Muscle layer of duodenum (tissue), 2 donors: ENCODE measurements around the gene TMEM140.

Experiments
- H3K27ac ChIP-seq: one replicate; pipeline ENCODE4 v1.7.0; 2013; ENCODE audit warnings: mild to moderate bottlenecking, low read length
- H3K27me3 ChIP-seq: one replicate; pipeline ENCODE4 v1.7.0; 2013; ENCODE audit warnings: low read depth, mild to moderate bottlenecking, control low read depth, low read length
- H3K36me3 ChIP-seq, 2 donors: one replicate each; pipeline ENCODE4 v1.7.0; 2013; ENCODE audit warnings: low read length in 2 of 2, control low read depth in 1 of 2, mild to moderate bottlenecking in 1 of 2; ENCODE audit not compliant: insufficient read depth in 2 of 2, control insufficient read depth in 1 of 2
- H3K4me1 ChIP-seq, 2 donors: one replicate each; pipeline ENCODE4 v1.7.0; 2013; ENCODE audit warnings: low read length in 2 of 2, mild to moderate bottlenecking in 2 of 2, control low read depth in 1 of 2, moderate library complexity in 1 of 2; ENCODE audit not compliant: insufficient read depth in 2 of 2, control insufficient read depth in 1 of 2
- H3K4me3 ChIP-seq, 2 donors: one replicate each; pipeline ENCODE4 v1.7.0; 2013; ENCODE audit warnings: low read length in 2 of 2, low read depth in 1 of 2, mild to moderate bottlenecking in 1 of 2
- H3K9me3 ChIP-seq, 2 donors: one replicate each; pipeline ENCODE4 v1.7.0; 2013; ENCODE audit warnings: low read length in 2 of 2, control low read depth in 1 of 2, mild to moderate bottlenecking in 1 of 2; ENCODE audit not compliant: control insufficient read depth in 1 of 2
- donor health status: healthy.

Gene TMEM140

DNA sequence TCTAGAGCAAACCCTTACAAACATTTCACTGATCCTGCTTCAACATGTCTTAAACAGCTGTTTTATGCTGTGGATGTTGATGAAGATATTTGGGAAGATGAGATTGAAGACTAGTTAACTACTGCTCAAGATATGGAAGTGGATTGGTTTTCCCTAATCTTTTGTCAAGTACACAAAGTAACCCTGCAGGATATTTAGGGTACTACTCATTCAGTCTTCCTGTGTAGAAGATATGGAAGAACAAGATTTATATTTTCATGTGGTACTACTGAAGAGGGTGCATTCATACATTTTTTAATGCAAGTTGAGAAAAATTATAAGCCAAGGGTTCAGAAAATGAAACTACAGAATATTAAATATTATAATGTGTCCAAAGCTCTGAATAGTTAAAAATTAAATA is 18.3 kb upstream of the TMEM140 start:
- H3K9me3 ChIP-seq: peaks cover 0 to 4% of the 10 kb centered on the region in 2 donors
- H3K27me3 ChIP-seq: no peaks in the 10 kb centered on the region
- no peaks in the 10 kb centered on the region for H3K4me1 ChIP-seq

DNA sequence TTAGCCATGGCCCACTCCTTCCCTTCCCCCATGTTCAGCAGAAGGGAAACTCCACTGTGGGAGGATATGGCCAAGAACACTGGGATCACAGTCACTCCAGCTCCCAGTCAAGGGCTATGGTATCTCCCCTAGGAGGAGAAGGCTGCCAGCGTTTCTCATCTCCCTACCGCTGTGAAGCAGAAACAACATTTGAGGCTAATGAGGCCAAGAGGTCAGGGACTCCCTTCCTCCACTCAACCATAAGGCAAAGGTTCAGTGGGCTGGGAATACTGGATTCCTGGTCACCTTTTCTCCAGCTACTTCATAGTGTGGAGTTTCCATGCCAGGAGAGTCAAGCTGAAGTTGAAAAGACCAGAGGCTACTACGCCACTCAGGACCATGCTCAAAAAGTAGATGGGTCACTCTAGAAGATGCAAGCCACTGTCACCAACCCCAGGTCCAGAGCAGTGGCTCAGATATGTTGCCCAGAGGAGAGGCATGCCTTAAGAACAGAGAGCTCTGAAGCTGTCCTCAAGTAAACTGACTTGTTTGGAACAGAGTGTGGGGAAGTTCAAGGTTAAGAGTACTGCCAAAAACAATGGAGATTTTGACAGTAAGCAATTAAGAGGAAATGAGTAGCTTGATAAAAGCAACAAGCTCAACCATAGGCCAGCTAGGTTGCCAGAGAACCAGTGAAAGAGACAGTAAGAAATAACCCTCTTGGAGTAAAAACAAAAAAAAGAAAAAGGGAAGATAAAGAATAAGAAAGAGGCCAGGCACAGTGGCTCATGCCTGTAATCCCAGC is 3.8 kb upstream of the TMEM140 start:
- no peaks in the 10 kb centered on the region for H3K27me3 ChIP-seq
- no peaks in the 10 kb centered on the region for H3K36me3 ChIP-seq
- no peak overlapping the region for H3K4me3 ChIP-seq
- H3K4me1 ChIP-seq: peaks cover 1 to 7% of the 10 kb centered on the region in 2 donors
- H3K9me3 ChIP-seq: no peaks in the 10 kb centered on the region
- no peak overlapping the region for H3K27ac ChIP-seq

More for the DNA sequence above, 18.3 kb upstream of the TMEM140 start:
- H3K27ac ChIP-seq: no peak overlapping the region
- no peaks in the 10 kb centered on the region for H3K36me3 ChIP-seq
- no peak overlapping the region for H3K4me3 ChIP-seq

DNA sequence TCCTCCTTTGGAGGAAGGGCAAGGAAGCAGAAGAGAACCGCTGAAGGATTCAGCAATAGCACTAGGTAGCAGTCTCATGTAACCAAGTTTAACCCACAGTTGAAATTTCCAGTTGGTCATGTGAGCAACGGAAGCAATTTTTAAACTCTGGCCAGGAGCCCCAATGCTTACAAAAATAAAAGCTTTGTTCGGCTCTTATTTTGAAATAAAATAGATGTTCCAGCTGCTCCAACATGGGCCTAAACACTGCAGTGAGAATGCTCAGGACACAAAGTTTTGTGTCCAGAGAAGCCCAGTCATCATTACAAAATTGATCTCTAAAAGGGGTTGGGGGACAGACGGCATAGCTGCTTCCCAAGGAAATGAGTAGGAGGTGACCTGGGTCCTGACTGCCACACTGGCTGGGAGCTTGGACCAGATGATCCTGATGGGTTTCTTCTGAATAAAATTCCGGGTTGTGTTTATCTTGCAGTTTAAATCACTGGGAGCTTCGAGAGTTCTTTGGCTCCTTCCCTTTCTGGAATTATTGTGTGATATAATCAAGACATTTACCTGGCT is 452 bp upstream of the TMEM140 start:
- peak overlapping the region; percentile 100 for H3K27ac ChIP-seq
- H3K27me3 ChIP-seq: no peaks in the 10 kb centered on the region
- H3K4me1 ChIP-seq: peaks cover 5 to 7% of the 10 kb centered on the region in 2 donors
- H3K4me3 ChIP-seq: peak overlapping the region; percentile 71 to 94
- peaks cover 0 to 10% of the 10 kb centered on the region in 2 donors for H3K36me3 ChIP-seq
- no peaks in the 10 kb centered on the region for H3K9me3 ChIP-seq

DNA sequence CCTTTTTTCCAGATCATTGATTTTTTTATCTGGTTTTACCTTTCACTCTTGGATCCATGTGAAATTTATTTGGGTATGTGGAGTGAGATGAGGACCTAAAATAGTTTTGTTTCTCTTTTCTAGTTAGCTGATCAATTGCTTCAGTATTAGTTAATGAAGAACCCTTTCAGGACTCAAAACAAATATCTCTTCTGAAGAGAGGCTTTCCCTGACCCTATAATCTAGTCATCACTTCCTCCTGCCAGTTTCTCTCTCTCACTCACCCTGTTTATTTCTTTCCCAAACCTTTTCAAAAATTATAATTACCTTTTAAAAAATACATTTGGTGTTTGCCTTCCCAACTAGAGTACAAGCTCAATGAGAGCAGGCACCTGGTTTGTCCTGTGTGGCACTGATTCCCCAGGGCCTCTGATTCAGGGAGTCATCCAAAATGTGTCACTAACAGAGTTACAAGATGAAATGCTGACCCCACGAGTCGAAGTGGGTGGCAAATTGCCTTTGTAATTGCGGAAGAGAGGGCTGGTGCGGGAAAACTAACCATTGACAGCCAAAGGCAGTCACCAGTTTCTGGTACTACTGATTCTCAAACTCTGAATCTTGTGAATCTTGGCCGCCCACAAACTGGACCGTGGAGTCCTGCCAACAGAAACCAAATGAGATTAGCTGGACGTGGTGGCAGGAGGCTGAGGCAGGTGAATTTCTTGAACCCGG is 2.4 kb downstream of the TMEM140 start:
- Histone ChIP-seq H3K9me3 (no peaks in the 10 kb centered on the region), H3K36me3 (peaks cover 0 to 10% of the 10 kb centered on the region in 2 donors), H3K27ac (peak overlapping the region; percentile 71), H3K27me3 (no peaks in the 10 kb centered on the region), H3K4me1 (peaks cover 5 to 7% of the 10 kb centered on the region in 2 donors), H3K4me3 (peak overlapping the region; percentile 27 to 94)

DNA sequence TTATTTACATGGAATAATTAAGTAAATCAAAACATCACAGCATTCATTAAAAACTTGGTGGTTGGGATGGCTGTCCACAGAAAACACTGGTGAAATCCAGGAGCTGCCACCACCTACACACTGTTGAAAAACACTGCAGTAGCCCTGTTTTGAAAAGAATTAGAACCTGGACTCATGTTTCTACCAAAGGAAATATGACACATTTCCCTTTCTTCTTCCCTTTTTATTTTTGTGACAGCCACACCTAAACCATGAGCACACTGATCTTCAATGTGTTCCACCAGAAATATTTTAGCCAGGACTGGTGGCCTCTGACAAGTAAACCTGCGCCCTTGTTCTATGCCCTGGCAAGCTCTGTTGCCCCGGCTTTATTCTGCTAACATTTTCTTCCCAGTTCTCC is 3.3 kb downstream of the TMEM140 start:
- Histone ChIP-seq H3K9me3 (peaks cover 0 to 4% of the 10 kb centered on the region in 2 donors), H3K27me3 (no peaks in the 10 kb centered on the region), H3K4me1 (peaks cover 5 to 7% of the 10 kb centered on the region in 2 donors), H3K4me3 (no peak overlapping the region), H3K36me3 (peaks cover 0 to 10% of the 10 kb centered on the region in 2 donors), H3K27ac (peak overlapping the region; percentile 71)

DNA sequence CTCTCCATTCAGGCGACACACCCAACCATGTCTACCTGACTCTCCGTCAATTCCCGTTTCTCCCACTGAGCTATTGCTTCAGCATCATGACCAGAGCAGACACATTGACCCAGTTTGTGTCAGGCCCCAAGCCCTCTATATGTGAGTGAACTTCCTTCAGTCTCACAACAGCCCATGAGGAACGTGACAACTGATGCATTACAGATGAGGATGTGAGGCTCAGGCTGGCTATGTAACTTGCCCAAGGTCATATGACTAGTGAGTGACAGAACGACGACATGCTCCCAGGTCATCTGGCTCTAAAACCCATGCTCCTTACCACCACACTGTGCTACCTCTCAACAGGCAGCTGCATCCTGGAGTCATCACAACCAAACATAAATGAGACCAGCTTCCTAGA is 3.7 kb downstream of the TMEM140 start:
- H3K4me3 ChIP-seq: no peak overlapping the region
- H3K27ac ChIP-seq: no peak overlapping the region
- H3K27me3 ChIP-seq: no peaks in the 10 kb centered on the region
- peaks cover 0 to 4% of the 10 kb centered on the region in 2 donors for H3K9me3 ChIP-seq
- H3K4me1 ChIP-seq: peaks cover 5 to 7% of the 10 kb centered on the region in 2 donors
- H3K36me3 ChIP-seq: peaks cover 0 to 10% of the 10 kb centered on the region in 2 donors

DNA sequence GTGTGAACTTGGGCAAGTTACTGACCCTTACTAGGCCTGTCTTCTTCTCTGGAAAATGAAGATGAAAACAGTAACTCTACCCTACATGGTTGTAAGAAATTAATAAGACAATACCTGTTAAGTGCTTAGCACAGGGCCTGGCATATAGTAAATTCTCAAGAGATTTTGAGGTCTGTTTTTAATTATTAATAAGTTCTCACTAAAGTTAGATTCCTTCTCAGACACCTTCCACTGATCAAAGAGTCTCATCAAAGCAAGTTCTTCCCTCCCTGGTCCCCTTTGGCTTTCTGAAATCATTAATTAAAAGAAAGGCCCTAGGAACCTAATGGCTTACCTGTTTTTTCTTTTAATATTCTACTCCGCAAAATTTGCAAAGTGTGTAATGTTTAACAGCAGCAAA is 4.6 kb downstream of the TMEM140 start:
- H3K36me3 ChIP-seq: peaks cover 0 to 10% of the 10 kb centered on the region in 2 donors

DNA sequence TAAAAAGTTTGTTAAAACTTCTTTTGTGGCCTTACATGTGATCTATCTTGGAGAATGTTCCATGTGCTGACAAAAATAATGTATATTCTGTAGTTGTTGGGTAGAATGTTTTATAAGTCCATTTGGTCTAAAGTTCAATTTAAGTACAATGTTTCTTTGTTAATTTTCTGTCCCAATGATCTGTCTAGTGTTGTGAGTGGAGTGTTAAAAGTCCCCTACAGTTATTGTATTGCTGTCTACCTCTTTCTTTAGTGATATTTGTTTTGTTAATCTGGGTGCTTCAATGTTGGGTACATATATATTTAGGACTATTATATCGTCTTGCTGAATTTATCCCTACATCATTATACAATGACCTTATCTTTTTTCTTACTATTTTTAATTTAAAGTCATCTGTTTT is 6.9 kb downstream of the TMEM140 start:
- Histone ChIP-seq H3K9me3 (peaks cover 0 to 4% of the 10 kb centered on the region in 2 donors), H3K27me3 (no peaks in the 10 kb centered on the region), H3K4me1 (peaks cover 4 to 12% of the 10 kb centered on the region in 2 donors), H3K4me3 (no peak overlapping the region), H3K27ac (no peak overlapping the region), H3K36me3 (peaks cover 0 to 10% of the 10 kb centered on the region in 2 donors)

More for the DNA sequence above, 4.6 kb downstream of the TMEM140 start:
- Histone ChIP-seq H3K27ac (no peak overlapping the region), H3K4me3 (no peak overlapping the region), H3K4me1 (peaks cover 0 to 5% of the 10 kb centered on the region in 2 donors), H3K9me3 (peaks cover 0 to 4% of the 10 kb centered on the region in 2 donors), H3K27me3 (no peaks in the 10 kb centered on the region)

DNA sequence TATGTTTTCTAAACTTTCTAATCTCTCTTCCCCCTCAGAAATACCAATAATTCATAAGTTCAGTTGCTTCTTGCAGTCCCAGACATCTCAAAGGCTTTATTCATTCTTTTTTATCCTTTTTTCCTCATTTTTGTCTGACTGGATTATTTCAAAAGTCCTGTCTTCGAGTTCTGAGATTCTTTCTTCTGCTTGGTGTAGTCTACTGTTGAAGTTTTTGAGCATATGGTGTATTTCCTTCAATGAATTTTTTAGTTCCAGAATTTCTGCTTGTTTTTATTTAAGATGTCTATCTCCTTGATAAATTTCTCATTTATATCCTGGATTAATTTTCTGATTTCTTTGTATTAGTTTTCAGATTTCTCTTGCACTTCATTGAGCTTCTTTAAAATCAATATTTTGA is 8.4 kb downstream of the TMEM140 start:
- Histone ChIP-seq H3K4me1 (peaks cover 4 to 28% of the 10 kb centered on the region in 2 donors), H3K27ac (no peak overlapping the region), H3K4me3 (no peak overlapping the region), H3K27me3 (no peaks in the 10 kb centered on the region), H3K9me3 (peaks cover 0 to 4% of the 10 kb centered on the region in 2 donors), H3K36me3 (peaks cover 0 to 10% of the 10 kb centered on the region in 2 donors)

DNA sequence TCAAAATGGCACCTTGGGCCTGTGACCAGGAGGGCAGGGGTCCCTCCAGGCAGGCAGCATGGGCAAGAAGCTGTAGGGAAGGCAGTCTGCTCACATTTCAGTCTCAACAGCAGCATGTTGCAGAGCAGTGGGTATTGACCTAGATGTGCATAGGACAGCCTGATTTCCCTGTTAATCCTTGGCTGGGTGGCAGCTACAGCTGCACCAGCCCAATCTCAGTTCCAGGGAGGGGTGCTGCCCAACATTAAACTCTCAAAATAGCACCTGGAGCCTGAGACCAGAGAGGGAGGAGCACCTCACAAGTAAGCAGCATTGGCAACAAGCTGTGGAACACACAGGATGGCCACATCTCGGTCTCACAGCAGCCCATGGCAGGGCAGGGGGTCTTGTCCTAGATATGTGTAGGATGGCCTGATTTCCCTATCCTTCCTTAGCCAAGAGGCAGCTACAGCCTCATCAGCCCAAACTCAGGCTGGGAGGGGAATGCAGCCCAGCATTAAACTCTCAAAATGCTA is 10.3 kb downstream of the TMEM140 start:
- H3K4me1 ChIP-seq: peaks cover 4 to 34% of the 10 kb centered on the region in 2 donors

DNA sequence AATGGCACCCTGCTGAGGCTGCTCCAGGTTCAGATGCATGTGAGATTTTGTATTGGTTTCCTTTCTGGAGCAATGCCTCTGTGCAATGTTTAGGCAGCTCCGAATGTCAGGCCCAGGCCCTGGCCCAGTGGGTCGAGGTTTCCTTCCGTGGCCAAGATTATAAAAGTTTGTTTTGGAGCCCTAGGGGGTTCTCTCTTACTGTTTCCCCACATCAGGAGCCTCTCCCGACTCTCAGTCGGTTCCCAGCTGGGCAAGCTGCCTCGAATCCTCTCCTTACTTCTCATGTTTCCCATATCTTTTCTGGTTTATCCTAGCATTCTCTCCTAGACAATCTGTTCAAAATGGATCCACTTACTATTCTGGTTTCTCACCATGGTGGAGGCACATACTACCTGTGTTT is 11.0 kb downstream of the TMEM140 start:
- no peaks in the 10 kb centered on the region for H3K36me3 ChIP-seq
- no peak overlapping the region for H3K4me3 ChIP-seq
- H3K9me3 ChIP-seq: peaks cover 0 to 4% of the 10 kb centered on the region in 2 donors
- no peaks in the 10 kb centered on the region for H3K27me3 ChIP-seq
- peaks cover 4 to 34% of the 10 kb centered on the region in 2 donors for H3K4me1 ChIP-seq
- no peak overlapping the region for H3K27ac ChIP-seq

More for the DNA sequence above, 10.3 kb downstream of the TMEM140 start:
- Histone ChIP-seq H3K4me3 (no peak overlapping the region), H3K36me3 (no peaks in the 10 kb centered on the region), H3K27me3 (no peaks in the 10 kb centered on the region), H3K27ac (no peak overlapping the region), H3K9me3 (peaks cover 0 to 4% of the 10 kb centered on the region in 2 donors)
